K562 (cell line): ENCODE measurements around the gene WDR62. TPM values are rescaled to one million over a fixed set of nuclear protein-coding genes. Genes with fewer than 3 reads are reported as not detected.
A peak's percentile ranks its signal among the peaks of the same experiment; 100 is the strongest.

Experiments
- ATAC-seq: fragments of 200-7000 bp; cut with Tn5 transposase; 3 replicates; pipeline ENCODE4 v1.9.1; 2020; ENCODE audit warnings: moderate library complexity
- BruUV-seq: library from RNA; stranded (reverse); fragments of 400-500 nt; replicated peaks from 2 replicates; lab custom pipeline; 2021; lab: Mats Ljungman, UMichigan
- CTCF ChIA-PET: fragments of 300-600 bp; formaldehyde crosslinking; extraction: SDS; loops from one replicate; lab custom pipeline; 2021; ENCODE audit warnings: low intra/inter-chr PET ratio; lab: Yijun Ruan, JAX
- POLR2A ChIA-PET: fragments of 300-600, 350-650 bp; sonication (Branson Sonifier 250); formaldehyde crosslinking; extraction: SDS; loops from one replicate; lab custom pipeline; 2021; ENCODE audit warnings: antibody characterized with exemption, inconsistent platforms; lab: Yijun Ruan, JAX
- DNase-seq, 4 experiments: peaks; one replicate each; pipeline versions ENCODE4 v3.0.0 to v3.0.0-alpha.2; 2011 to 2018; ENCODE audit warnings: low spot score in 3 of 4, mixed read lengths in 3 of 4; ENCODE audit errors: extremely low read depth in 1 of 4
- FAIRE-seq: peaks from 2 replicates; lab custom pipeline; 2011; peaks lifted over from hg19 to GRCh38; lab: Jason Lieb, UNC
- H2AFZ ChIP-seq: 2 replicates; pipeline ENCODE4 v1.6.0; 2011; ENCODE audit warnings: low read depth, low read length, control low read depth, inconsistent platforms
- H3K27ac ChIP-seq: fragments of 200-600 bp; 3 replicates; pipeline ENCODE4 v1.8.0; 2011; ENCODE audit warnings: low read depth, mild to moderate bottlenecking, control low read depth, inconsistent platforms, low read length, moderate library complexity, mixed read lengths; ENCODE audit errors: extremely low read depth
- H3K27me3 ChIP-seq, 2 experiments: fragments of 300-600 bp in 1 of 2; 2 replicates in 1 of 2; 3 replicates in 1 of 2; pipeline versions ENCODE4 v1.6.0 to v1.8.0; 2011; ENCODE audit warnings: inconsistent platforms in 2 of 2, low read length in 2 of 2, mild to moderate bottlenecking in 1 of 2, mixed read lengths in 1 of 2, moderate library complexity in 1 of 2; ENCODE audit not compliant: control insufficient read depth in 2 of 2, insufficient read depth in 2 of 2
- H3K36me3 ChIP-seq: fragments of 300-600 bp; 3 replicates; pipeline ENCODE4 v1.8.0; 2011; ENCODE audit warnings: mild to moderate bottlenecking, low read length, inconsistent platforms; ENCODE audit not compliant: control insufficient read depth, insufficient read depth
- H3K4me1 ChIP-seq, 2 experiments: fragments of 200-600 bp in 1 of 2; replicated peaks in 1 of 2; 2 replicates in 1 of 2; 3 replicates in 1 of 2; pipeline versions ENCODE4 v1.5.1 to v1.8.0; 2011; ENCODE audit warnings: inconsistent platforms in 2 of 2, low read length in 2 of 2, mild to moderate bottlenecking in 1 of 2, mixed read lengths in 1 of 2, moderate library complexity in 1 of 2; ENCODE audit not compliant: control insufficient read depth in 2 of 2, insufficient read depth in 2 of 2
- H3K4me2 ChIP-seq: 2 replicates; pipeline ENCODE4 v1.6.1; 2011; ENCODE audit warnings: low read length, control low read depth, inconsistent platforms, mixed read lengths; ENCODE audit not compliant: insufficient read depth
- H3K4me3 ChIP-seq: fragments of 200-600 bp; sonication (generic), shearing (Covaris generic); 2 replicates; pipeline ENCODE4 v1.5.1; 2016; ENCODE audit warnings: control low read depth, inconsistent platforms
- H3K79me2 ChIP-seq: fragments of 200-600 bp; 3 replicates; pipeline ENCODE4 v1.8.0; 2011; ENCODE audit warnings: low read length, inconsistent platforms; ENCODE audit not compliant: control insufficient read depth, insufficient read depth
- H3K9ac ChIP-seq, 2 experiments: 2 replicates each; pipeline versions ENCODE4 v1.6.0 to v1.6.1; 2011; ENCODE audit warnings: low read depth in 2 of 2, low read length in 2 of 2, control low read depth in 1 of 2, inconsistent platforms in 1 of 2, mild to moderate bottlenecking in 1 of 2, mixed read lengths in 1 of 2; ENCODE audit not compliant: insufficient read depth in 1 of 2
- H3K9me1 ChIP-seq: one replicate; pipeline ENCODE4 v1.6.0; 2011; ENCODE audit warnings: inconsistent platforms, mild to moderate bottlenecking, low read length, moderate library complexity; ENCODE audit not compliant: control insufficient read depth, insufficient read depth
- H3K9me3 ChIP-seq: replicated peaks from 2 replicates; pipeline ENCODE4 v1.5.1; 2011; ENCODE audit warnings: low read depth, low read length, inconsistent platforms; ENCODE audit not compliant: control insufficient read depth, insufficient read depth
- H4K20me1 ChIP-seq: replicated peaks from 2 replicates; pipeline ENCODE4 v1.6.1; 2011; ENCODE audit warnings: low read length, inconsistent platforms, mixed read lengths; ENCODE audit not compliant: control insufficient read depth, insufficient read depth
- ILK ChIP-seq: fragments of 450-650 bp; IDR thresholded peaks from 2 replicates; pipeline ENCODE4 v1.6.1; 2016; ENCODE audit warnings: missing genetic modification characterization, low read depth, mild to moderate bottlenecking, missing compliant biosample characterization, moderate library complexity, borderline replicate concordance
- POLR2B ChIP-seq: fragments of 450-650 bp; IDR thresholded peaks from 2 replicates; pipeline ENCODE4 v1.6.1; 2018; ENCODE audit warnings: low read depth; ENCODE audit not compliant: partially characterized antibody
- POLR2G ChIP-seq: fragments of 200-400 bp; formaldehyde crosslinking; IDR thresholded peaks from 2 replicates; pipeline ENCODE4 v1.6.1; 2017; ENCODE audit warnings: low read depth, mild to moderate bottlenecking, antibody characterized with exemption, low read length, moderate library complexity
- RBFOX2 ChIP-seq: fragments of 200-400 bp; formaldehyde crosslinking; IDR thresholded peaks from 2 replicates; pipeline ENCODE4 v1.6.1; 2017; ENCODE audit warnings: low read depth, mild to moderate bottlenecking, low read length, moderate library complexity
- WGBS: fragments of 100-300 bp; shearing (Covaris generic); methylation state at CpG from one replicate; pipeline ENCODE4 v1.1.6; 2016; ENCODE audit warnings: low coverage, mixed read lengths; ENCODE audit not compliant: insufficient coverage; ENCODE audit errors: missing lambda C conversion rate; 5-methylcytosine and 5-hydroxymethylcytosine counted together
- in situ Hi-C: fragments of 300-500 bp; cut with MboI; formaldehyde crosslinking; loops from 4 replicates; pipeline ENCODE4 v1.15.0; 2018; ENCODE audit warnings: inconsistent platforms, mixed read lengths
- intact Hi-C: fragments of 100-400 bp; cut with micrococcal nuclease; formaldehyde crosslinking; loops from 2 replicates; pipeline ENCODE4 v1.14.2; 2022
- polyA plus RNA-seq, 8 experiments: library from polyadenylated mRNA; depleted of rRNA in 4 of 8; stranded (reverse) in 5 of 8; unstranded in 3 of 8; fragments of >200 nt; fragmentation: Nextera tagmentation in 2 of 8; fragmentation: Illumina TruSeq in 1 of 8; extraction: Ambion mirVana in 2 of 8; extraction: Trizol in 1 of 8; gene quantifications; 2 replicates each; pipeline versions ENCODE4 v1.2.1 to v1.2.3, GENCODE V29; 2011 to 2014; ENCODE audit warnings: inconsistent platforms in 1 of 8, missing spikeins in 1 of 8
- total RNA-seq, 7 experiments: library from RNA; depleted of rRNA in 6 of 7; stranded (reverse); fragments of >200 nt in 6 of 7; fragmentation: Illumina TruSeq in 2 of 7; extraction: Trizol in 2 of 7; gene quantifications; 2 replicates each; pipeline versions ENCODE4 v1.2.1 to v1.2.3, GENCODE V29; 2011 to 2021; ENCODE audit warnings: low replicate concordance in 1 of 7
- TF ChIP-seq, protein P1 (sequence below), 3 experiments: fragments of 200-800 bp in 1 of 3; sonication (Bioruptor generic) in 1 of 3; sonication (generic) in 1 of 3; formaldehyde crosslinking in 1 of 3; IDR thresholded peaks; 2 replicates each; pipeline versions ENCODE4 v1.6.1 to v1.8.0; 2016 to 2022; ENCODE audit warnings: mild to moderate bottlenecking in 2 of 3, missing compliant biosample characterization in 2 of 3, missing genetic modification characterization in 2 of 3, missing genetic modification reagents in 1 of 3

The WDR62 gene
- total and polyA plus RNA-seq, 9 of the 15 experiments (the other 6 are each of a cell fraction or from before 2014, with no cell fraction given): 0.35 to 32.8 (median 14.4) TPM

DNA sequence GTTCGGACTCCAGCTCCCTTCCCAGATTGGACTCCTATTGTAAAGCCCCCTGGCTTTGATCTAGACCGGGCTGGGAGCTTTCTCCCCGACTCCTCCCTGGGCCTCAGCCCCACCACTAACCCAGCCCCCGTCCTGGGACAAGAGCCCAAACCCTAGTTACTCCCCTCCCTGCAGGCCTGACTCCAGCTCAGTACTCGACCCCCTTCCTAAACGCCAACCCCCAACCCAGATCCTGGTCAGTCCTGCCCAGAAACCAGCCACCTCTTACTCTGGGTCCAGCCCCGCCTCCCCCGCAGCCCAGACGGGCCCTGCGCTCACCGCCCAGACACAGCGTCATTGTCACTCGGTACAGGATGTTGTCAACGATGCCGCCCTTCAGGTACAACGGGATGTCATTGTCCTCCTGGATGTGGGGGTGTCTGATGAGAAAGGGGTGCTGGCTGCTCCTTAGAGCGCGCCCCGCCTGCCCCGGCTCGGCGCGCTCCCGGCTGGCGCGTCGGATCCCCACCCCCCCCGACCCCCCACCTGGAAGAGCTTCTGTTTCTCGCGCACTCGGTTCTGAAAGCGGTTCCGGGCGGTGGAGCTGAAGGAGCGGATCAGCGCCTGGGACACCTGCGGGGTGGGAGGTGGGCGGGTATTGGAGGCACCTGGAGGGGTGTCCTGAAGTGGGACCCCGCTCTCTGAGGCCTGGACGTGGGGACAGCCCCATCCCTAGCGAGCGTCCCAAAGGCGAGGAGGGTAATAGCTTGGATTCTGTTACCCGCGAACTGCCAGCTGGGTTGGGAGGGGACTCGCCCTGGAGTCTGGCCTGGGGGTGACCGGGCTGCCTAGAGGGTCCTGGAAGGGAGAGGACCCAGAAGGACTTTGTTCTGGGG lies 96.7 kb downstream of the WDR62 start:
- no peak overlapping the region for H3K4me3 ChIP-seq
- H3K9ac ChIP-seq: no peak overlapping the region
- no TSS peak for BruUV-seq
- ATAC-seq: peak; percentile 45; the same call in 2 of the 3 replicates
- no peak overlapping the region for H3K4me2 ChIP-seq
- no peaks in the 10 kb centered on the region for H4K20me1 ChIP-seq
- ChIA-PET POLR2A (interaction anchor here (1.5 kb wide), 1 partner anchor 20 kb away, joined by 3 read pairs; no protein-coding TSS in a partner anchor), CTCF (no interaction called here)
- H2AFZ ChIP-seq: no peak overlapping the region
- peaks cover 0 to 13% of the 10 kb centered on the region in 2 experiments; a peak in 2 of 5 replicates for H3K4me1 ChIP-seq
- H3K9me3 ChIP-seq: no peaks in the 10 kb centered on the region
- TF ChIP-seq RBFOX2 (peak; percentile 58), POLR2G (peak; percentile 44; the same call in 1 of the 2 replicates), ILK (tag) (no peak), POLR2B (peak; percentile 27)
- TF ChIP-seq, protein P1, sequence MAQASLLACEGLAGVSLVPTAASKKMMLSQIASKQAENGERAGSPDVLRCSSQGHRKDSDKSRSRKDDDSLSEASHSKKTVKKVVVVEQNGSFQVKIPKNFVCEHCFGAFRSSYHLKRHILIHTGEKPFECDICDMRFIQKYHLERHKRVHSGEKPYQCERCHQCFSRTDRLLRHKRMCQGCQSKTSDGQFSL (CRISPR knock-in tag; IDR thresholded peaks at IDR 0.05): 0 out of 2 replicates have a peak, but pooled peaks have one; percentile 26
- TF ChIP-seq, protein P1 (tag; IDR thresholded peaks at IDR 0.05): no peak
- TF ChIP-seq, all 486 proteins: peak for 4
- no peaks in the 10 kb centered on the region for H3K9me1 ChIP-seq
- DNase-seq (peak in 1 of 4 experiments; percentile 22), FAIRE-seq (no peak)
- WGBS: 94% methylated on average over 21 of the region's 47 CpGs
- no peaks in the 10 kb centered on the region for H3K79me2 ChIP-seq
- H3K27me3 ChIP-seq: no peaks in the 10 kb centered on the region
- intact Hi-C loops (no loop called here), in situ Hi-C loops (no loop called here)
- no peak overlapping the region for H3K27ac ChIP-seq
- H3K36me3 ChIP-seq: peaks cover 52% of the 10 kb centered on the region; the same call in 2 of the 3 replicates
